Hepatocyte (in vitro differentiated cells): ENCODE data around the gene ERVMER34-1. TPM values are rescaled to one million over a fixed set of nuclear protein-coding genes. Genes with fewer than 3 reads are reported as not detected.

Experiments
- DNase-seq: peaks from one replicate; pipeline ENCODE4 v3.0.0-alpha.2; 2016; ENCODE audit warnings: low spot score
- H2AFZ ChIP-seq: fragments of 200-600 bp; sonication (generic); 2 replicates; pipeline ENCODE4 v1.6.0; 2016; ENCODE audit warnings: antibody characterized with exemption, mild to moderate bottlenecking
- H3K27ac ChIP-seq: fragments of 200-600 bp; sonication (generic); 2 replicates; pipeline ENCODE4 v1.5.1; 2016; ENCODE audit warnings: mild to moderate bottlenecking
- H3K27me3 ChIP-seq: fragments of 200-600 bp; sonication (generic); 2 replicates; pipeline ENCODE4 v1.6.1; 2016
- H3K36me3 ChIP-seq: fragments of 200-600 bp; sonication (generic); replicated peaks from 2 replicates; pipeline ENCODE4 v1.5.1; 2016; ENCODE audit warnings: low read depth; ENCODE audit not compliant: insufficient read depth
- H3K4me1 ChIP-seq: fragments of 200-600 bp; sonication (generic); 2 replicates; pipeline ENCODE4 v1.5.1; 2016; ENCODE audit warnings: mild to moderate bottlenecking, moderate library complexity; ENCODE audit not compliant: insufficient read depth
- H3K4me2 ChIP-seq: fragments of 200-600 bp; sonication (generic); 2 replicates; pipeline ENCODE4 v1.6.0; 2016
- H3K4me3 ChIP-seq: fragments of 200-600 bp; sonication (generic); 2 replicates; pipeline ENCODE4 v1.5.1; 2016; ENCODE audit warnings: mild to moderate bottlenecking
- H3K79me2 ChIP-seq: fragments of 200-600 bp; sonication (generic); 2 replicates; pipeline ENCODE4 v1.6.0; 2017; ENCODE audit warnings: mild to moderate bottlenecking
- H3K9me2 ChIP-seq: fragments of 200-600 bp; sonication (generic); replicated peaks from 2 replicates; pipeline ENCODE4 v1.6.0; 2017; ENCODE audit warnings: mild to moderate bottlenecking; ENCODE audit not compliant: insufficient read depth
- H3K9me3 ChIP-seq: fragments of 200-600 bp; sonication (generic); 2 replicates; pipeline ENCODE4 v1.5.1; 2016; ENCODE audit warnings: low read depth, mild to moderate bottlenecking
- H4K20me1 ChIP-seq: fragments of 200-600 bp; sonication (generic); 2 replicates; pipeline ENCODE4 v1.6.0; 2016; ENCODE audit warnings: mild to moderate bottlenecking; ENCODE audit not compliant: insufficient read depth, poor library complexity, severe bottlenecking
- CTCF ChIP-seq: fragments of 200-600 bp; sonication (generic); IDR thresholded peaks from 2 replicates; pipeline ENCODE4 v1.5.1; 2016; ENCODE audit warnings: antibody characterized with exemption, mild to moderate bottlenecking; ENCODE audit not compliant: poor library complexity
- EZH2 ChIP-seq: fragments of 200-600 bp; sonication (generic); IDR thresholded peaks from 2 replicates; pipeline ENCODE4 v1.6.1; 2016; ENCODE audit warnings: antibody characterized with exemption, mild to moderate bottlenecking, borderline replicate concordance
- EZH2phosphoT487 ChIP-seq: fragments of 200-600 bp; sonication (generic); IDR thresholded peaks from one replicate; pipeline ENCODE4 v1.6.1; 2018; ENCODE audit warnings: antibody characterized with exemption, mild to moderate bottlenecking, low read depth, moderate library complexity; ENCODE audit not compliant: unreplicated experiment, severe bottlenecking
- WGBS: methylation state at CpG from one replicate; pipeline ENCODE4 v1.1.6; 2016; ENCODE audit warnings: low lambda C conversion rate; ENCODE audit errors: missing lambda C conversion rate; 5-methylcytosine and 5-hydroxymethylcytosine counted together
- polyA plus RNA-seq: library from polyadenylated mRNA; unstranded; fragments of >200 nt; fragmentation: Nextera tagmentation; extraction: Ambion mirVana; gene quantifications from 2 replicates; pipeline ENCODE4 v1.2.1, GENCODE V29; 2016
- total RNA-seq: library from RNA; depleted of rRNA; stranded (reverse); fragments of >200 nt; gene quantifications from 2 replicates; pipeline ENCODE4 v1.2.3, GENCODE V29; 2014

ERVMER34-1 gene
- total and polyA plus RNA-seq, 2 experiments from 2014 or later = 1.3 to 4.6 TPM

GRCh38 chr4:52780617-52781354, 29.6 kb upstream of the ERVMER34-1 start:
- H3K27me3 ChIP-seq = no peaks in the 10 kb centered on the region
- no peak for TF ChIP-seq EZH2phosphoT487
- no peak for TF ChIP-seq EZH2
- TF ChIP-seq CTCF = no peak

GRCh38 chr4:52780206-52780605, 29.0 kb upstream of the ERVMER34-1 start:
- 78% methylated on average over 2 of the region's 2 CpGs for WGBS
- Histone ChIP-seq H3K27ac (no peak overlapping the region), H3K79me2 (no peaks in the 10 kb centered on the region), H3K36me3 (no peaks in the 10 kb centered on the region), H3K9me2 (no peaks in the 10 kb centered on the region), H3K4me2 (no peak overlapping the region), H3K27me3 (no peaks in the 10 kb centered on the region), H3K4me1 (no peaks in the 10 kb centered on the region), H4K20me1 (no peaks in the 10 kb centered on the region), H2AFZ (no peak overlapping the region), H3K4me3 (no peak overlapping the region), H3K9me3 (no peaks in the 10 kb centered on the region)
- TF ChIP-seq EZH2phosphoT487 (no peak), EZH2 (no peak), CTCF (no peak)
- no peak for DNase-seq

More at GRCh38 chr4:52780617-52781354, 29.6 kb upstream of the ERVMER34-1 start:
- Histone ChIP-seq H2AFZ (no peak overlapping the region), H3K79me2 (no peaks in the 10 kb centered on the region), H3K27ac (no peak overlapping the region), H3K4me2 (no peak overlapping the region), H3K4me3 (no peak overlapping the region), H3K9me3 (no peaks in the 10 kb centered on the region), H3K36me3 (no peaks in the 10 kb centered on the region), H4K20me1 (no peaks in the 10 kb centered on the region), H3K4me1 (no peaks in the 10 kb centered on the region), H3K9me2 (no peaks in the 10 kb centered on the region)
- no peak for DNase-seq
- 93% methylated on average over 4 of the region's 4 CpGs for WGBS

- Histone ChIP-seq H3K36me3 (no peaks in the 10 kb centered on the region), H3K79me2 (no peaks in the 10 kb centered on the region), H4K20me1 (no peaks in the 10 kb centered on the region), H2AFZ (no peak overlapping the region), H3K4me3 (no peak overlapping the region), H3K27ac (no peak overlapping the region), H3K4me2 (no peak overlapping the region), H3K9me3 (no peaks in the 10 kb centered on the region), H3K4me1 (no peaks in the 10 kb centered on the region), H3K27me3 (no peaks in the 10 kb centered on the region), H3K9me2 (no peaks in the 10 kb centered on the region)
- DNase-seq = no peak
- WGBS = 76% methylated on average over 8 of the region's 8 CpGs
- no peak for TF ChIP-seq EZH2
- no peak for TF ChIP-seq EZH2phosphoT487
- no peak for TF ChIP-seq CTCF
Measured at GRCh38 chr4:52760256-52760655, 9.0 kb upstream of the ERVMER34-1 start.
